GM12892 (cell line): ENCODE results near the gene GLRA1.
"Not testable (repeated sequence)": the region's sequence is repeated elsewhere in the genome, so short reads cannot be mapped to it uniquely, and the experiment has no call there.

Experiments
- POLR2A ChIP-seq: IDR thresholded peaks from 2 replicates; pipeline ENCODE4 v1.6.1; 2011; ENCODE audit warnings: low read depth, low read length, control low read depth
- POLR2AphosphoS5 ChIP-seq: IDR thresholded peaks from 2 replicates; pipeline ENCODE4 v1.6.1; 2011; ENCODE audit warnings: low read depth, low read length, control low read depth

GRCh38 chr5:151783664-151784063 lies 141.0 kb downstream of the GLRA1 start:
- TF ChIP-seq POLR2A, POLR2AphosphoS5: not testable (repeated sequence)
